ENCODE measurements around the gene TRIM44.
"Not testable (repeated sequence)": the region's sequence is repeated elsewhere in the genome, so short reads cannot be mapped to it uniquely, and the experiment has no call there.

The TRIM44 gene

DNA sequence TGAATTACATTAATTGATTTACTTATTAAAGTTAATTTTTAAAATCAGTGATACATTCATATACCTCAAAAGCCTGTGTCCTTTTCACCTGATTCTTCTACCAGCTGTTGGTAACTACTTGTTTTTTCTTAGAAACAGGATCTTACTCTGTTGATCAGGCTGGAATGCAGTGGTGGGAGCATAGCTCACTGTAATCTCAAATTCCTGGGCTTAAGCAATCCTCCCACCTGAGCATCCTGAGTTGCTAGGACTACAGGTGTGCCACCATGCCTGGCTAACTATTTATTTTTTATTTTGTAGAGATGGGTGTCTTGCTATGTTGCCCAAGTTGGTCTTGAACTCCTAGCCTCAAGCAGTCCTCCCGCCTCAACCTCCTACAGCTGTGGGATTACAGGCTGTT is 4.7 kb downstream of the TRIM44 start:
- H3K4me3 ChIP-seq (replicated peaks; ENCODE audit: low read depth, low read length), result no peak overlapping the region
- no peak for DNase-seq (ENCODE audit: extremely low read depth, low read depth)
- TF ChIP-seq, protein P1, sequence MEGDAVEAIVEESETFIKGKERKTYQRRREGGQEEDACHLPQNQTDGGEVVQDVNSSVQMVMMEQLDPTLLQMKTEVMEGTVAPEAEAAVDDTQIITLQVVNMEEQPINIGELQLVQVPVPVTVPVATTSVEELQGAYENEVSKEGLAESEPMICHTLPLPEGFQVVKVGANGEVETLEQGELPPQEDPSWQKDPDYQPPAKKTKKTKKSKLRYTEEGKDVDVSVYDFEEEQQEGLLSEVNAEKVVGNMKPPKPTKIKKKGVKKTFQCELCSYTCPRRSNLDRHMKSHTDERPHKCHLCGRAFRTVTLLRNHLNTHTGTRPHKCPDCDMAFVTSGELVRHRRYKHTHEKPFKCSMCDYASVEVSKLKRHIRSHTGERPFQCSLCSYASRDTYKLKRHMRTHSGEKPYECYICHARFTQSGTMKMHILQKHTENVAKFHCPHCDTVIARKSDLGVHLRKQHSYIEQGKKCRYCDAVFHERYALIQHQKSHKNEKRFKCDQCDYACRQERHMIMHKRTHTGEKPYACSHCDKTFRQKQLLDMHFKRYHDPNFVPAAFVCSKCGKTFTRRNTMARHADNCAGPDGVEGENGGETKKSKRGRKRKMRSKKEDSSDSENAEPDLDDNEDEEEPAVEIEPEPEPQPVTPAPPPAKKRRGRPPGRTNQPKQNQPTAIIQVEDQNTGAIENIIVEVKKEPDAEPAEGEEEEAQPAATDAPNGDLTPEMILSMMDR (IDR thresholded peaks at IDR 0.05; ENCODE audit: low read depth, low read length, missing control alignments), result no peak

DNA sequence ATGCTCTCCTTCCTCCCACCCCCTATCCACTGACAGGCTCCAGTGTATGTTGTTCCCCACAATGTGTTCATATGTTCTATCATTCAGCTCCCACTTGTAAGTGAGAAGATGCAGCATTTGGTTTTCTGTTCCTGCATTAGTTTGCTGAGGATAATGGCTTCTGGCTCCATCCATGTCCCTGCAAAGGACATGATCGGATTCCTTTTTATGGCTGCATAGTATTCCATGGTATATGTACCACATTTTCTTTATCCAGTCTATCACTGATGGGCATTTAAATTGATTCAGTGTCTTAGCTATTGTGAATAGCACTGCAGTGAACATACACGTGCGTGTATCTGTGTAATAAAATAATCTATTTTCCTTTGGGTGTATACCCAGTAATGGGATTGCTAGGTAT is 5.8 kb downstream of the TRIM44 start:
- H3K4me3 ChIP-seq (replicated peaks; ENCODE audit: low read depth, low read length); DNase-seq (ENCODE audit: extremely low read depth, low read depth): not testable (repeated sequence)

DNA sequence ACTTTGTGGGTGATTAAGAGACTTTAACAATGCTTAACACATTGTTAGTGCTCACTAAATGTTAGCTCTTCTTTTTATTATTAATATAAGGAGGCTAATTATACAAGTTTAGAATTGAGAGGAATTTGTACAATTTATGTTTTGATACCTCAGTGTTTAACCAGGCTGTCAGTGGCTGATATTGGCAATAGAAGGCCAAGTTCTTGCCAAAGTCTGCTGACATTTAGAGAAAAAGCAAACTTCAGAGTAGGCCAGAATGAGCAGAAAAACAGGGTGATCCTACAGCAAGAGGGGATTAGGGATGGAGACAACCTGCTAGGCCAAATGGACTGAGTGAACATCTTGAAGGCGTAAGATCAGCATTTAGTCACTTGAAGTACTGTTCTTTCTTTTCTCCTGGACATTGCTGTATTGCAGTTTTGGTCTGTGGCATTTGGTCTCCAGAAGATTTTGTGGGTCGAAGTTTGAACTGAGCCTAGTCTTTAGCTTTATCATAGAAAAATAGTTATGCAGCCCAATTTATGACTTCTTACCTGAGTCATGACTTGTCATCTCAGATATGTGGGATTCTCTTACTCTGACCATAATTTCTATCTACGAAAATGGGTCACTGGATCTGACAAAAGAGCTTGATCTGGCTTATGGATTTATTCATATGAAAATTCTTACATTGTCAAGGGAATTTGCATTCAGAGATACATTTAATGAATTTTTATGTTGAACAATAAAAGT is 9.0 kb downstream of the TRIM44 start:
- DNase-seq (ENCODE audit: extremely low read depth, low read depth), result no peak
- TF ChIP-seq, protein P1 (IDR thresholded peaks at IDR 0.05; ENCODE audit: low read depth, low read length, missing control alignments), result no peak
- H3K4me3 ChIP-seq (replicated peaks; ENCODE audit: low read depth, low read length), result no peak overlapping the region

DNA sequence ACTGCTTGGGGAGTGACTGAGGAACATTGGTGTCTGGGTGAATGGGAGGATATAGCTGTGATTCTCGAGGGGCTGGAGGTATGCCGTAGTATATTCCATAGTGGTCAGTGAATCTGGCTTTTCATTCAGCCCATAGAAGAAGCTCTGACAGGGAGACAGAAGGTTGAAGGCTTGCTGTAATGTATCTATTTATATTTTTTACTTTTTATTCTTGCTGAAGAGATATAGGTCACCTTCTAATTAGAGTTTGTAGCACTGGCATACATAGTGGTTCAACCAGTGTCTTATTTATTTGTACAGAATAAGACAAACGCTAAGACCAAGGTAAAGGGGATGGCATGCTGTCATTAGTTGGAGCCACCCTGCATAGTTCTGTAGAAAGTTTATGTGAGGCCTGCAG is 10.0 kb downstream of the TRIM44 start:
- no peak overlapping the region for H3K4me3 ChIP-seq (replicated peaks; ENCODE audit: low read depth, low read length)
- TF ChIP-seq, protein P1 (IDR thresholded peaks at IDR 0.05; ENCODE audit: low read depth, low read length, missing control alignments), result no peak
- DNase-seq (ENCODE audit: extremely low read depth, low read depth), result no peak

DNA sequence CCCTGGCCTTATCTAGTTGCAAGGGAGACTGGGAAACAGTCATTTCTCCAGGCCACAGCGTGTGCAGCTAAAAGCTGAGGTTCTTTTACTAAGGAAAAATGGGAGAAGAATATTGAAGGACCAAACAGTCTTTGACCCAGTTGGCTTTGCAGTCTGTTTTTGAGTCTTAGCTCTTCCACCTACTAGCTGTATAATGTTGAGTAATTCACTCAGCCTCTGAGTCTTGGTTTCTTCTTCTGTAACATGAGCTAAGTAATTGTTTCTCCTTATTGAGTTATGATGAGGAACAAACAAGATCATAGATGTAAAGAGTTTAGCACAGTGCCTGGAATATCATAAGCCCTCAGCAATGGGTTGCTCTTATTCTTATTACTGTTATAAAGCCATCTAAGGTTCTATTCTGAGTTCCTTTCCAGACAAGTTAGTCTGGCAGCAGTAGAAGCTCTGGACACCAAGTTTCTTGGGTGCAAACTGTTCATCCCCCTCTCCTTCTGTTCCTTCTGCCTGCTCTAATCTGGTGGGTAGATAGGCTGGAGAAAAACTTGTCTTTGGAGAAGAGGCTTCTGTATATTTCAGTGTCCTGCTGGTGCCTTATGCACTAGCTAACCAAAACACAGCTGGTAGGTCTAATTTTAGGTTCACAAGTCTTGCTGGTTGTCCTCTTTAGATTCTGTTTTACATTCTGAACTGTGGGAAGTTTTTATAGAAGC is 13.5 kb downstream of the TRIM44 start:
- no peak overlapping the region for H3K4me3 ChIP-seq (replicated peaks; ENCODE audit: low read depth, low read length)
- TF ChIP-seq, protein P1 (IDR thresholded peaks at IDR 0.05; ENCODE audit: low read depth, low read length, missing control alignments), result no peak
- no peak for DNase-seq (ENCODE audit: extremely low read depth, low read depth)

DNA sequence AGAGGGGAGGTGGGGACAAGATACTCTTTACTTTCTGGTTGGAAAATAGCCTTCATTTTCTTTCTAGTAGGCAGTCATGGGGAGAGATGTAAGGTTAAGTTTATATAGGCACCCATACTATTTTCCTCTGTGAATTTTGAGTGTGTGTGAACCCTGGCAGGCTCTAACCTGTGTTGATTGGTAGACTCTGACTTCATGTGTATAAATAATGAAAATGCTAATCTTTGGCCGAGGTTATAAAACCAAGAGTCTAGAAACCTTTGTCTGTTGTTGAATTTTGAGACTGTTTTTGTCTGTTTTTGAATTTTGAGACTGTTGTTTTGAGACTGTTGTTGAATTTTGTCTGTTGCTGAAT is 14.0 kb downstream of the TRIM44 start:
- H3K4me3 ChIP-seq (replicated peaks; ENCODE audit: low read depth, low read length), result no peak overlapping the region
- no peak for DNase-seq (ENCODE audit: extremely low read depth, low read depth)
- TF ChIP-seq, protein P1 (IDR thresholded peaks at IDR 0.05; ENCODE audit: low read depth, low read length, missing control alignments), result no peak

DNA sequence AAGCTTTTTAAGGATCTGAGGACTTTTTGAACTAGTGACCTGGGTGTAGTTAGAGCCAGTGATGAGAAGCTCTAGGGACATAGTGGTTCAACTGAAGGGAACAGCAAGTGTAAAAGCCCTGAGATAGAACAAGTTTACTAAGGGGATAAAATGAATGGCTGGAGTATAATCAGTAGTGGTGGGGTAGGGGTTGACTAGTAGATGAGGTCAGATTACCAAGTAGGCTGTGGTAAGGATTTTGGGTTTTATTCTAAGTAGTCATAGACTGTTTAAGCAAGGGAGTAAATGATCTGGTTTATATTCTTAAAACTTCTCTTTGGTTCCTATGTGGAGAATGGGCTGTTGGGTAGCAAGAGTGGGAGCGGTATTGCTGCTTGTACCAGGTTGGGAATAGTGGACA is 15.3 kb downstream of the TRIM44 start:
- H3K4me3 ChIP-seq (replicated peaks; ENCODE audit: low read depth, low read length), result no peak overlapping the region
- no peak for DNase-seq (ENCODE audit: extremely low read depth, low read depth)
- TF ChIP-seq, protein P1 (IDR thresholded peaks at IDR 0.05; ENCODE audit: low read depth, low read length, missing control alignments), result no peak
